Keratinocyte (primary cell): ENCODE results near the gene GLI3. TPM values are rescaled to one million over a fixed set of nuclear protein-coding genes. Genes with fewer than 3 reads are reported as not detected.
A peak's percentile ranks its signal among the peaks of the same experiment; 100 is the strongest.

Experiments
- DNase-seq: peaks from one replicate; pipeline ENCODE4 v3.0.0-alpha.2; 2011; ENCODE audit warnings: low read depth, missing footprints, low spot score
- FAIRE-seq: peaks from 2 replicates; lab custom pipeline; 2011; peaks lifted over from hg19 to GRCh38; lab: Jason Lieb, UNC
- H2AFZ ChIP-seq: 2 replicates; pipeline ENCODE4 v1.6.0; 2012; ENCODE audit warnings: low read length, control low read depth, inconsistent platforms; ENCODE audit not compliant: control insufficient read depth
- H3K27ac ChIP-seq: 2 replicates; pipeline ENCODE4 v1.5.1; 2011; ENCODE audit warnings: low read length; ENCODE audit not compliant: control insufficient read depth, insufficient read depth
- H3K27me3 ChIP-seq: 3 replicates; pipeline ENCODE4 v1.6.0; 2011; ENCODE audit warnings: low read length; ENCODE audit not compliant: control insufficient read depth, insufficient read depth; ENCODE audit errors: extremely low read depth
- H3K36me3 ChIP-seq, 2 experiments: 2 replicates in 1 of 2; 3 replicates in 1 of 2; pipeline ENCODE4 v1.5.1; 2011; ENCODE audit warnings: low read length in 2 of 2, mild to moderate bottlenecking in 1 of 2; ENCODE audit not compliant: control insufficient read depth in 2 of 2, insufficient read depth in 2 of 2; ENCODE audit errors: extremely low read depth in 1 of 2
- H3K4me1 ChIP-seq: 3 replicates; pipeline ENCODE4 v1.5.1; 2011; ENCODE audit warnings: low read length; ENCODE audit not compliant: control insufficient read depth, insufficient read depth; ENCODE audit errors: extremely low read depth
- H3K4me2 ChIP-seq: 3 replicates; pipeline ENCODE4 v1.6.0; 2011; ENCODE audit warnings: low read depth, low read length; ENCODE audit not compliant: control insufficient read depth, insufficient read depth; ENCODE audit errors: extremely low read depth
- H3K4me3 ChIP-seq, 3 experiments: fragments of 200-600 bp in 1 of 3; sonication (generic) in 1 of 3; 2 replicates in 2 of 3; 3 replicates in 1 of 3; pipeline ENCODE4 v1.5.1; 2011 to 2016; ENCODE audit warnings: low read length in 3 of 3, mild to moderate bottlenecking in 3 of 3, control low read depth in 2 of 3, inconsistent platforms in 1 of 3, low read depth in 1 of 3, mixed read lengths in 1 of 3, mixed run types in 1 of 3, moderate library complexity in 1 of 3; ENCODE audit not compliant: control insufficient read depth in 2 of 3, insufficient read depth in 2 of 3; ENCODE audit errors: extremely low read depth in 1 of 3
- H3K79me2 ChIP-seq: 2 replicates; pipeline ENCODE4 v1.6.0; 2012; ENCODE audit warnings: low read length; ENCODE audit not compliant: control insufficient read depth, insufficient read depth
- H3K9ac ChIP-seq: 3 replicates; pipeline ENCODE4 v1.6.0; 2011; ENCODE audit warnings: low read length; ENCODE audit not compliant: control insufficient read depth, insufficient read depth; ENCODE audit errors: extremely low read depth
- H3K9me1 ChIP-seq: 3 replicates; pipeline ENCODE4 v1.6.0; 2011; ENCODE audit warnings: low read length; ENCODE audit not compliant: control insufficient read depth, insufficient read depth; ENCODE audit errors: extremely low read depth
- H3K9me3 ChIP-seq: 2 replicates; pipeline ENCODE4 v1.5.1; 2012; ENCODE audit warnings: low read depth, low read length; ENCODE audit not compliant: control insufficient read depth
- H4K20me1 ChIP-seq: 3 replicates; pipeline ENCODE4 v1.6.0; 2011; ENCODE audit warnings: low read length; ENCODE audit not compliant: control insufficient read depth, insufficient read depth; ENCODE audit errors: extremely low read depth
- EZH2 ChIP-seq: IDR thresholded peaks from one replicate; pipeline ENCODE4 v1.6.1; 2012; ENCODE audit warnings: inconsistent platforms, mild to moderate bottlenecking, low read length, moderate library complexity
- dilution Hi-C: fragments of 300-500 bp; cut with MboI; formaldehyde crosslinking; loops from one replicate; pipeline ENCODE4 v1.7.0; 2020; ENCODE audit warnings: low sequenced_read_pairs; ENCODE audit not compliant: extremely low pct_ligation_motif_present
- polyA plus RNA-seq, 5 experiments: library from polyadenylated mRNA; depleted of rRNA in 3 of 5; stranded (reverse) in 3 of 5; stranded (forward) in 1 of 5; unstranded in 1 of 5; fragments of >200 nt; gene quantifications; 1 replicate in 1 of 5; 2 replicates in 3 of 5; 3 replicates in 1 of 5; pipeline versions ENCODE4 v1.2.1 to v1.2.3, GENCODE V29; 2011 to 2012; ENCODE audit warnings: missing spikeins in 2 of 5, low read depth in 1 of 5, low replicate concordance in 1 of 5
- TF ChIP-seq, protein P1 (sequence below), 3 experiments: IDR thresholded peaks in 1 of 3; conservative IDR thresholded peaks in 1 of 3; optimal IDR thresholded peaks in 1 of 3; 2 replicates in 2 of 3; 3 replicates in 1 of 3; pipeline versions ENCODE3 to v1.5.1; 2011; ENCODE audit warnings: low read length in 3 of 3, mild to moderate bottlenecking in 3 of 3, moderate library complexity in 2 of 3, control low read depth in 1 of 3, inconsistent platforms in 1 of 3; ENCODE audit not compliant: insufficient read depth in 2 of 3; ENCODE audit errors: extremely low read depth in 1 of 3

Gene GLI3
- polyA plus RNA-seq, 1 donor (not counting 4 experiments of a cell fraction or from before 2014, with no cell fraction given), result 3.6 TPM

DNA sequence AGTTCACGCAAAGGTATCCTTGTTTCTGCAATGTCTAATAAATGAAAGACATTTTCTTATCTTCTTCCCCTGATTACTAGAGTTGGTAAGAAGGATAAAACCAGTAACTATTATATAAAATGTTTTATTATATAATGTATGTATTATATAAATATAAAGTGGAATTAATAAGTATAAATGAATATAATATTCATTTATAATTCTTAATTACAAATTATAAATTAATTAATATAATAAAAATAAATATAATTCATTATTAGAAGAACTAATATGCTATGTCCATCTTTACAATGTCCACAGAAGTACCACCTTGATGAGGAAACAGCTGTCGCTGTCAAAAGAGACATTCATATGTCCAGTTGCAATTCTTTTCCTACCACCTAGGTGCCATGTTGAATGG is 177.7 kb downstream of the GLI3 start:
- Histone ChIP-seq H3K9me1 (no peaks in the 10 kb centered on the region), H3K36me3 (no peaks in the 10 kb centered on the region), H3K27ac (no peak overlapping the region), H2AFZ (no peak overlapping the region), H3K4me1 (no peaks in the 10 kb centered on the region), H3K4me2 (no peak overlapping the region), H3K4me3 (no peak overlapping the region), H3K9ac (no peak overlapping the region), H3K27me3 (no peaks in the 10 kb centered on the region), H3K9me3 (no peaks in the 10 kb centered on the region), H3K79me2 (no peaks in the 10 kb centered on the region), H4K20me1 (no peaks in the 10 kb centered on the region)
- TF ChIP-seq EZH2, result no peak
- TF ChIP-seq, protein P1, sequence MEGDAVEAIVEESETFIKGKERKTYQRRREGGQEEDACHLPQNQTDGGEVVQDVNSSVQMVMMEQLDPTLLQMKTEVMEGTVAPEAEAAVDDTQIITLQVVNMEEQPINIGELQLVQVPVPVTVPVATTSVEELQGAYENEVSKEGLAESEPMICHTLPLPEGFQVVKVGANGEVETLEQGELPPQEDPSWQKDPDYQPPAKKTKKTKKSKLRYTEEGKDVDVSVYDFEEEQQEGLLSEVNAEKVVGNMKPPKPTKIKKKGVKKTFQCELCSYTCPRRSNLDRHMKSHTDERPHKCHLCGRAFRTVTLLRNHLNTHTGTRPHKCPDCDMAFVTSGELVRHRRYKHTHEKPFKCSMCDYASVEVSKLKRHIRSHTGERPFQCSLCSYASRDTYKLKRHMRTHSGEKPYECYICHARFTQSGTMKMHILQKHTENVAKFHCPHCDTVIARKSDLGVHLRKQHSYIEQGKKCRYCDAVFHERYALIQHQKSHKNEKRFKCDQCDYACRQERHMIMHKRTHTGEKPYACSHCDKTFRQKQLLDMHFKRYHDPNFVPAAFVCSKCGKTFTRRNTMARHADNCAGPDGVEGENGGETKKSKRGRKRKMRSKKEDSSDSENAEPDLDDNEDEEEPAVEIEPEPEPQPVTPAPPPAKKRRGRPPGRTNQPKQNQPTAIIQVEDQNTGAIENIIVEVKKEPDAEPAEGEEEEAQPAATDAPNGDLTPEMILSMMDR (optimal IDR thresholded peaks at IDR 0.05 in 1 of 3, IDR thresholded peaks at IDR 0.05 in 1 of 3, conservative IDR thresholded peaks at IDR 0.05 in 1 of 3; ENCODE audit: extremely low read depth in 1 of 3, insufficient read depth in 2 of 3, low read length in 3 of 3), result no peak
- FAIRE-seq, result no peak
- dilution Hi-C loops, result no loop called here
- DNase-seq, result no peak

DNA sequence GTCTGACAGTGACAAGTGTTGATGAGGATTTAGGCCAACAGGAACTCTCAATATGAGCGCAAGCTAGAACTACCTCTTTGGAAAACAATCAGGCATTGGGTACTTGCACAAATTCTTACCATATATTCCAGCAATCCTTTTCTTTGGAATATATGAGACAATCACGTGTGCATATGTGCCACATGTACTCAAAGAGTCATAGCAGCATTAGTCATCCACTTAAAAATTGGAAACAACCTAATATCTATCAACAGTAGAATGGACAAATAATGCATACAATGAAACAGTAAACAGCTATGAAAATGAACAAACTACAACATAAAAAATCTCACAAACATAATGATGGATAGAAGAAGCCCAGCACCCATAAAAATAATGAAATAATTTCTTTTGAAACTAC is 179.7 kb downstream of the GLI3 start:
- Histone ChIP-seq H3K9ac (no peak overlapping the region), H3K4me2 (no peak overlapping the region), H4K20me1 (no peaks in the 10 kb centered on the region), H3K9me1 (no peaks in the 10 kb centered on the region), H2AFZ (no peak overlapping the region), H3K27ac (no peak overlapping the region), H3K9me3 (no peaks in the 10 kb centered on the region), H3K36me3 (no peaks in the 10 kb centered on the region), H3K4me3 (no peak overlapping the region), H3K79me2 (no peaks in the 10 kb centered on the region), H3K27me3 (no peaks in the 10 kb centered on the region), H3K4me1 (no peaks in the 10 kb centered on the region)
- FAIRE-seq, result peak; percentile 46
- no peak for DNase-seq
- TF ChIP-seq EZH2, result no peak
- TF ChIP-seq, protein P1 (optimal IDR thresholded peaks at IDR 0.05 in 1 of 3, IDR thresholded peaks at IDR 0.05 in 1 of 3, conservative IDR thresholded peaks at IDR 0.05 in 1 of 3; ENCODE audit: extremely low read depth in 1 of 3, insufficient read depth in 2 of 3, low read length in 3 of 3), result no peak
- dilution Hi-C loops, result no loop called here
